Inflammatory macrophage treated with lipopolysaccharide for 1 hour (primary cell): ENCODE measurements around the gene PEX10.
A peak's percentile ranks its signal among the peaks of the same experiment; 100 is the strongest.
"Not testable (repeated sequence)": the region's sequence is repeated elsewhere in the genome, so short reads cannot be mapped to it uniquely, and the experiment has no call there.

Experiments used
- DNase-seq, 2 donors: peaks; one replicate each; pipeline ENCODE4 v3.0.0-alpha.2; 2020 to 2022

Gene PEX10

GRCh38 chr1:2412395-2412772, at the start of gene PEX10:
PEX10 (minus strand) TSS chr1:2412564; CDS start chr1:2412502, 62 bp downstream.
- DNase-seq = peak; percentile 93 to 98

- DNase-seq = no peak
Observed at GRCh38 chr1:2460996-2461751, 48.8 kb upstream of the PEX10 start.

DNA sequence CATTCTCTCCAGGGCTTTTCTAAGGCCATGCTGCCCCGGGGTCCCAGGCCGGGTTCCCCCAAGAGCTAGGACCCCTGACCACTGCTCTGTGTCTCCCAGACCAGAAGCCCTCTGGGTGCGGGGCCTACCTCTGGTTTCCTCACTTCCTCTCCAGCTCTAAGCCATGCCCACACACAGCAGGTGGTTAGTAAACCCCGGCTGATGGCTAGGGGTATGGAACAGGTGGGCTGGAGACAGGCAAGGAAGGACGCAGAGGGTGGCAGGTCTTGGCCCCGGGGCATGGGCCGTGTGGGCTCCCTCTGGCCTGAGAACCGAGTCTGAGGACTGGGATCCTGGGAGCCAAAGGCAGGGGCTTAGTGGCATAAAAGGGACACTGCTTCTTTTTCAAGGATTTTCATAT, 47.8 kb upstream of the PEX10 start:
- no peak for DNase-seq

GRCh38 chr1:2459757-2460156, 47.4 kb upstream of the PEX10 start:
- no peak for DNase-seq

DNA sequence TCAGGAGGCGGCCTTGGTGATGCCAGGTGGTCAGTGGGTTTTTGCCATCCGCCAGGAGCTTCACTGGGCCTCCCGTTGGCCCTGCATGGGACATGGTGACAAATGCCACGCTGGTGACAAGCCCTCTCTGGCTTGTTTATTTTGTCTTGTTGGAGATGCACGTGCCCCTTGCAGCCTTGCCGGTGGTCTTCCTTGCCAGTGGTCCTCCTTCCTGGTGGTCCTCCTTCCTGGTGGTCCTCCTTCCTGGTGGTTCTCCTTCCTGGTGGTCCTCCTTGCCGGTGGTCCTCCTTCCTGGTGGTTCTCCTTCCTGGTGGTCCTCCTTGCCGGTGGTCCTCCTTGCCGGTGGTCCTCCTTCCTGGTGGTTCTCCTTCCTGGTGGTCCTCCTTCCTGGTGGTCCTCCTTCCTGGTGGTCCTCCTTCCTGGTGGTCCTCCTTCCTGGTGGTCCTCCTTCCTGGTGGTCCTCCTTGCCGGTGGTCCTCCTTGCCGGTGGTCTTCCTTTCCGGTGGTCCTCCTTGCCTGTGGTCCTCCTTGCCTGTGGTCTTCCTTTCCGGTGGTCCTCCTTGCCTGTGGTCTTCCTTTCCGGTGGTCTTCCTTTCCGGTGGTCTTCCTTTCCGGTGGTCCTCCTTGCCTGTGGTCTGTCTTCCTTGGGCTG, 46.9 kb upstream of the PEX10 start:
- not testable (repeated sequence) for DNase-seq

GRCh38 chr1:2458687-2459086, 46.3 kb upstream of the PEX10 start:
- DNase-seq = no peak

GRCh38 chr1:2457444-2457843, 45.1 kb upstream of the PEX10 start:
- no peak for DNase-seq

DNA sequence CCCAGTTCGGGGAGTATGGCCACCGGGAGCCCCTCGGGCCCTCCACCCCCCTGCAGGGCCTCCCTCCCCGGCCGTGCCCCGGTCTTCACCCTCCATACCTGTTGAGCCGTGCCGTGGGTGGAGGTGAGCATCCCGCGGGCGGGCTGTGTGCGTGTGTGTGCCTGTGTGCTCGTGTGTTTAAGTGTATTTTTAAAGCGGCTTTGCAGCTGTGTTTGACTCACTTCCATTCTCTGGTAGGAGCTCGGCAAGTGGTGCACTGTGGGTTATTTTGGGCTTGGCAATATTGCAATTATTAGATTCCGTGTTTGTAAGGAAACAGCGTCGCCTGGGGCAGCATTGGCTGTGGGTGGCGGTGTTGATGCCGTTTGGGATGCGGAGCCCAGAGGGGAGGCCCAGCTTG, 43.4 kb upstream of the PEX10 start:
- no peak for DNase-seq

DNA sequence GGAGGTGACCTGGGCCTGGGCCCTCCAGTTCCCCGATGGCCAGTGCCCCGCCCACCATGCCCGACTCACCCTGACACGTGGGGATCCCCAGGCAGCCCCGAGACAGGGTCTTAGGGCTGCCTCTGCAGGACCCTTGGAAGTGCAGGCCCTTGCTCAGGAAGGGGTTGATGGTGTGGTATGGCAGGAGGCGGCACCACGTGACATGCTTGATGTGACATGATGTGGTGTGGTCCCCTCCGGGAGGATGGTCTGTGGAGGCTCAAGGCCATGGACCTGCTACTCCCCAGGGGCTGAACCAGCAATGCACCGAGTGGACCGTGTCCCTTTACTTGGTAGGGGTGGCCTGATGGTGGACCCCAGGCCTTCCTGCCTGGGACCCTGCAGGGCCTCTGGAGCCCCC, 41.9 kb upstream of the PEX10 start:
- DNase-seq = no peak

- DNase-seq = no peak
Observed at GRCh38 chr1:2452932-2453315, 40.6 kb upstream of the PEX10 start.

DNA sequence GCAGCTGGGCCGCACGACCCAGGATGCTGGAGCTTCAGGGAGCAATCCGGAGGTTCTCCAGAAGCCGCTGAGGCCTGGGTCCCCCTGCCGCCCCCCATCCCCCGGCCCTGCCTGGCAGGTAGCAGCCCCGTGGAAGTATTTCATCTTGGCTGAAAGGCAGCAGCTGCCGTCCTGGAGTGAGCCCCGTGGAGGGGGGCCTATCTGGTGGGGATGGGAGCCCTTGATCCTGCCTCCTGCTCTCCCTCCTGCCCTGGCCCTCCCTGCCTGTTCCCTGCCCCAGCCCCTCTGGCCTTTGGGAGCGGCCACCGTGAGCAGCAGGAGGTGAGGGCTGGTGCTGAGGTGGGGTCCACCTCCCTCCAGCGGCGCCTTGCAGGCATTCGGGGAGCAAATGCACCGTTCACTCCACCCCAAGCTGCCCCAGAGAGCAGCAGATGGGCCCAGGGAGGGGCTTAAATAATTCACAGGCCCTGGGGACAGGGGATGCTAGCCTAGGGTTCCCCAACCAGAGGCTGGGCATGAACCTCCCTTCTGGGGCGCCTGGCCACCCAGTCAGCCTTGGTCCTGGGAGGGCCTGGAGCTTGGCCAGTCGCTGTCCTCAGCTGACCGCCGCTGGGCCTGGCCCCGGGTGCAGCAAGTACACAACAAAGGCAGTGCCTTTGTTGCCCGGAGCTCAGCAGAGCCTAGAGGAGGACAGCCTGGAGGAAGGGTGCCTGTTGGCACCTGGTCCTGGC, 40.0 kb upstream of the PEX10 start:
- DNase-seq = no peak

- no peak for DNase-seq
Observed at GRCh38 chr1:2451741-2452140, 39.4 kb upstream of the PEX10 start.

DNA sequence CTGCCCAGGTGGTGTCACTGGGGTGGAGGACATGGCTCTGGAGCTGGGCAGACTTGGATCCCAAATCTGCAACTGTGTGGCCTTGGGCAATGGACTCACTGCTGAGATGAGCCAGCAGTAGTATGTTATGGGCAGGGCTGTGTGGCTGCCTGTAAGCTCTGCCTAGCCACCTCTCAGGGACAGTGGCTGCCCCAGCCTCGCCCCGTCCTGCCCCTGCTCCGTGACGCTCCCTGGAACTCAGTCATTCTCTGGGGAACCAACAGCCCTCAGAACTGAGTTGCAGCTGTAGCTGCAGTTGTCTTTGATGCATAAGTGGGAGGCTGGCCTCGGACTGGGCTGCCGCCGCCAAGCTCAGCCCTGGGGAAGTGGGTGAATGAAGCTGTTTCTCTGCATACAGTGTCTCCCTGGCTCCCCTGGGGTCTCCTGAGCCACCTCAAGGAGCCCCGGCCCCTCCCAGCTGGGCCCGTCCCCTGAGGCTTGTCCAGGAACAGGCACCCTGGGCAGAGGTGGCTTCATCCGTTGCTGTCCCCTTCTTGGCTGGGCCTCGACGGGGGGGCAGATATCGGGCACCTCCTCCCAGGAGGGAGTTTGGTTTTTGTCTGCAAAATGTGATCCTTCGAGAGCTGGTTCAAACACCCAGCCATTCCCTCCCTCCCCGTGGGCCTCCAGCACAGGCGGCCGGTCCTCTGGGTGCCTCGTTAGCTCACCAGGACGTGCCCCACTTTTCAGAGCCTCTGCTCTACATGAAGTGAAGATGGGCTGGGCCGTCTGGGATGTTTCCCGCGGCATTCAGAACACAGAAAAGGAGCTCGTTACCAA, 37.5 kb upstream of the PEX10 start:
- DNase-seq = no peak

- peak in 1 of 2 donors; percentile 3 for DNase-seq
Observed at GRCh38 chr1:2448098-2448445, 35.7 kb upstream of the PEX10 start.

GRCh38 chr1:2447276-2448097, 35.1 kb upstream of the PEX10 start:
- DNase-seq = no peak

DNA sequence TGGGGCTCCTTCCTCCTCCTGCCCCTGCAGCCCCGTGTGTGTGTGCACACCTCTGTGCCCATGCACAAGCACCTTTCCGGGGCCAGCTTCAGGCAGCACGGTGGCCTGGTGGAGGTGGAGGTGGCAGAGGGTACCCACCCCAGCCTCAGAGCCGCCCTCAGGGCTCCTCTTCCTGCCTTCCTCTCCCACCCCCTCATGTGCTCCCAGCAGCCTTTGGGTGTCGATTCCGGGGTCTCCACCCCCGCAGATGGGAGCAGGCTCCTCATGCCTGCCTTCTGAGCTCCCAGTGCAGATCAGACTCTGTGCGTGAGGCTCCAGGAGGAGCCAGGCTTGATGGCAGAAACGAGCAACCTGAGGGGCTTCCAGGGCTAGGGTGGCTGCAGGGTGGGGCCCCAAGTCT, 34.5 kb upstream of the PEX10 start:
- DNase-seq = no peak

DNA sequence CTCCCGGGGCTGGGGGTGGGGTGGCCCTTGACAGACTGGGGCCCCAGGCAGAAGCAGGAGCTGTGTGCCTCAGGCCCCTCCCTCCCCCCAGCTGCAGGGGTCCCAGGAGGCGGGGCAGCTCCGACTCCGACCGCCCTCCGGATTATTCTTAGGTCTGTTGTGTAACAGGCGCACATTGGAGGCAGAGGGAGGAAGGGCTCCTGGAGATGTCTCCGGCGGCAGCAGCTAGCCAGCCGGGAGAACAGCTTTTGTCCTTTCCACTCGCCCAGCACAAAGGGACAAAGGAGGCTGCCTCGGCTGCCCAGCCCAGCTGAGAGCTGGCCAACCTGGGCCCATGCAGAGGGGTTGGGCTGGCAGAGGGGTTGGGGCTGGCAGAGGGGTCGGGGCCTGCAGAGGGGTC, 34.0 kb upstream of the PEX10 start:
- no peak for DNase-seq

DNA sequence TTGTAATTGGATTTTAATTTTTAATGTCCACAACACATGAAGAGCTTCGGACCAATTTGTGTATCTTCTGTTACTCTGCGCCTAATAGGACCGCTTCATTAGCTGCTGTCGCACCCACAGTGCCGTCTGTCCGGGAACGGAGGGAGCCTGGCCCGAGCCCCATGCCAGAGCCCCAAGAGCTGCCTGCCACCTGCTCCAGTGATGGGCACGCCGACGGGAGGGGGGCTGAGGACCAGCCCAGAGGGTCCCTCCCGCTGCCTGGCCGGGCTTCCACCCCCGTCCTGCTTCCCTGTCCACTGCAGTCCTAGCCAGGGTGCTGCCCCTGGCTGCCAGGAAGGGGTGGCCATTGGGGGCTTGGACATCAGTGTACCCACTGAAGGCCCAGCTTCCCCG, 33.5 kb upstream of the PEX10 start:
- DNase-seq = no peak

DNA sequence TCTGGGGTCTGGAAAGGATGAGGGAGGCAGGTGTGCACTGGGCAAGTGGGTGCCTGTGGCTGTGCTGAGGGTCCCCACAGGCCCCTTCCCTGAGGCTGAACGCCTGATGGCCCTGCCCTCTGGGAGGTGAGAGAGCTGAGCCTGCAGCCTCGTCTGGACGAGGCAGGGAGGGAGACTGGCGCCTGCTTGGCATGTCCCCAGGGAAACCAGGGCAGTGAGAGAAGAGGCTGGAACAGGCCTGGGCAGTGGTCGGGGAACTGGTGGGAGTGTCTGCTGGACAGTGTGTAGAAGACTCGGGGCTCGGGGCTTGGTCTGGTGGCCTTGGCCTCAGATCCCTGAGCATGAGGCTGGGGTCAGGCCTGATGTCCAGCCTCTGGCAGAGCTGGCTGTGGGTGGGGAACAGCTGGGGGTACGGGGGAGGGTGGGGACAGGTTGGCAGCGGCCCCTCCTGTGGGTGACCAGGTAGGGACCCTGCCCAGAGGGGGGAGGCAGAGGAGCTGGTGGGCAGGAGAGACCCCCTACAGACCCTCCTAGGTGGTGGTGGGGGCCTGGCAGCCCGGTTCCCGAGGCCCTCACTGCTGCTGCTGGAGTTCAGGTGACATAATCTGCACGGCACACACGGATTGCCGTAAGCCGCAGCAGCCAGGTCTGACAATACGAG, 32.9 kb upstream of the PEX10 start:
- DNase-seq = no peak

DNA sequence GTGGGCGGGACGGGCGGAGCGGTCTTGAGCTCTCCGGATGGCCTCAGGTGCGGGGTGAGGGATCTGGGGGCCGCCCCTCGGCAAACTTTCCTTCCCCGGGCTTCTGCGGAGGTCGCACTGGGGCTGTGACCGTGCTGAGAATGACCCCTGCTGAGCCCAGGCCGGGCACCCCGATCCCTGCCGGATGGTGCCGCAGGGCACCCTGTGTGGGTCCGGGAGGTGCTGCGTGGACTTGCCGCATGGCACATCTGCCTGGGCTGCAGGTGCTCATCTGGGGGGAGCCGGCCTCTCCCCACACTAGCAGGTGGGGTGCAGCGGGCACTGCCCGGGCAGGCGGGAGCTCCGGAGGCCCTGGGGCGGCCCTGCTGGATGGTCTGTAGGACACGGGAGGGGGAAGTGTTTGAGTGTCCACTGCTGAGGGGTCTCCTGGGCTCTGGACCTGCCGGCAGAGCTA, 31.8 kb upstream of the PEX10 start:
- no peak for DNase-seq

GRCh38 chr1:2443277-2444137, 31.1 kb upstream of the PEX10 start:
- no peak for DNase-seq
